Lower leg skin (tissue), 4 donors: ENCODE measurements around the gene RLN3. TPM values are rescaled to one million over a fixed set of nuclear protein-coding genes. Genes with fewer than 3 reads are reported as not detected.

ENCODE experiments used
- DNase-seq, 2 donors: peaks; one replicate each; pipeline ENCODE4 v3.0.0-alpha.2; 2019; ENCODE audit warnings: low spot score in 2 of 2
- H3K4me3 ChIP-seq: fragments of 200-600 bp; sonication (generic); 2 replicates; pipeline ENCODE4 v1.5.1; 2017; ENCODE audit warnings: mild to moderate bottlenecking, low read depth; ENCODE audit not compliant: poor library complexity, severe bottlenecking
- CTCF ChIP-seq, 3 donors: fragments of 450-650 bp; IDR thresholded peaks; one replicate each; pipeline ENCODE4 v1.5.1; 2016; ENCODE audit warnings: antibody characterized with exemption in 3 of 3, mild to moderate bottlenecking in 3 of 3, moderate library complexity in 2 of 3
- POLR2A ChIP-seq, 2 donors: fragments of 450-650 bp; IDR thresholded peaks; one replicate each; pipeline ENCODE4 v1.6.1; 2016 to 2017; ENCODE audit warnings: antibody characterized with exemption in 2 of 2, mild to moderate bottlenecking in 1 of 2, moderate library complexity in 1 of 2
- WGBS, 2 donors: methylation state at CpG; one replicate each; pipeline ENCODE4 v1.1.5; 2018; 5-methylcytosine and 5-hydroxymethylcytosine counted together
- intact Hi-C: fragments of 100-400 bp; cut with DNase I; formaldehyde crosslinking; loops from one replicate; pipeline ENCODE4 v1.15.0; 2023; ENCODE audit warnings: low total_unique reads
- total RNA-seq, 4 donors: library from RNA; depleted of rRNA; stranded (reverse); fragments of >200 nt; gene quantifications; one replicate each; pipeline ENCODE4 v1.1.0, GENCODE V29; 2016

Gene RLN3
- total RNA-seq, 4 donors from 2014 or later = not detected

GRCh38 chr19:13996928-13997630, 30.9 kb upstream of the RLN3 start:
- TF ChIP-seq POLR2A (IDR thresholded peaks at IDR 0.05) = no peak
- no peak for TF ChIP-seq CTCF (IDR thresholded peaks at IDR 0.05)
- intact Hi-C loops = no loop called here
- no peak overlapping the region for H3K4me3 ChIP-seq
- no peak for DNase-seq
- WGBS, 2 donors = 92 to 93% methylated on average over 22 of the region's 22 CpGs

- TF ChIP-seq CTCF (IDR thresholded peaks at IDR 0.05) (no peak), POLR2A (IDR thresholded peaks at IDR 0.05) (no peak)
- no peak for DNase-seq
- intact Hi-C loops = no loop called here
- H3K4me3 ChIP-seq = no peak overlapping the region
- WGBS, 2 donors = 85 to 91% methylated on average over 4 to 6 of the region's 6 CpGs
Measured at GRCh38 chr19:13997631-13997962, 30.4 kb upstream of the RLN3 start.

GRCh38 chr19:13998426-13998825, 29.5 kb upstream of the RLN3 start:
- TF ChIP-seq CTCF (IDR thresholded peaks at IDR 0.05) (no peak), POLR2A (IDR thresholded peaks at IDR 0.05) (no peak)
- 85 to 94% methylated on average over 1 of the region's 1 CpG for WGBS, 2 donors
- no peak for DNase-seq
- H3K4me3 ChIP-seq = no peak overlapping the region
- intact Hi-C loops = no loop called here

GRCh38 chr19:13999085-13999484, 28.9 kb upstream of the RLN3 start:
- intact Hi-C loops = no loop called here
- H3K4me3 ChIP-seq = no peak overlapping the region
- DNase-seq = no peak
- no peak for TF ChIP-seq POLR2A (IDR thresholded peaks at IDR 0.05)
- TF ChIP-seq CTCF (IDR thresholded peaks at IDR 0.05) = no peak
- WGBS, 2 donors = 96% methylated on average over 3 of the region's 3 CpGs

- DNase-seq = no peak
- no peak overlapping the region for H3K4me3 ChIP-seq
- 54 to 62% methylated on average over 13 of the region's 13 CpGs for WGBS, 2 donors
- intact Hi-C loops = no loop called here
- no peak for TF ChIP-seq POLR2A (IDR thresholded peaks at IDR 0.05)
- no peak for TF ChIP-seq CTCF (IDR thresholded peaks at IDR 0.05)
Measured at GRCh38 chr19:14000691-14001375, 27.1 kb upstream of the RLN3 start.
